Panc1 (cell line): ENCODE data around the gene C2orf81. TPM values are rescaled to one million over a fixed set of nuclear protein-coding genes. Genes with fewer than 3 reads are reported as not detected.

Source experiments
- ATAC-seq: fragments of 200-7000 bp; cut with Tn5 transposase; 2 replicates; pipeline ENCODE4 v1.9.1; 2020; ENCODE audit warnings: mild to moderate bottlenecking, moderate library complexity
- BruUV-seq: library from RNA; stranded (reverse); fragments of 400-500 nt; replicated peaks from 2 replicates; lab custom pipeline; 2021; lab: Mats Ljungman, UMichigan
- CTCF ChIA-PET: fragments of 300-600 bp; sonication (Branson Sonifier 250); formaldehyde crosslinking; loops from one replicate; lab custom pipeline; 2022; ENCODE audit warnings: antibody characterized with exemption; lab: Charles Lee
- POLR2A ChIA-PET: fragments of 300-600 bp; sonication (Branson Sonifier 250); formaldehyde crosslinking; loops from one replicate; lab custom pipeline; 2022; ENCODE audit warnings: antibody characterized with exemption; lab: Charles Lee
- DNase-seq: peaks from one replicate; pipeline ENCODE4 v3.0.0-alpha.2; 2010; ENCODE audit warnings: low read depth, low spot score
- H3K27ac ChIP-seq: 2 replicates; pipeline ENCODE4 v1.5.1; 2011; ENCODE audit warnings: mild to moderate bottlenecking, low read length, inconsistent platforms
- H3K27me3 ChIP-seq: fragments of 200-500 bp; sonication (Bioruptor generic); 2 replicates; pipeline ENCODE4 v1.6.0; 2014; ENCODE audit warnings: low read length, inconsistent platforms; ENCODE audit not compliant: control insufficient read depth, insufficient read depth
- H3K36me3 ChIP-seq: fragments of 200-500 bp; sonication (Bioruptor generic); 2 replicates; pipeline ENCODE4 v1.5.1; 2014; ENCODE audit warnings: inconsistent platforms, mild to moderate bottlenecking, low read length, moderate library complexity; ENCODE audit not compliant: control insufficient read depth, insufficient read depth
- H3K4me1 ChIP-seq: 2 replicates; pipeline ENCODE4 v1.5.1; 2011; ENCODE audit warnings: inconsistent platforms, mild to moderate bottlenecking, low read length, moderate library complexity; ENCODE audit not compliant: control insufficient read depth, insufficient read depth
- H3K4me3 ChIP-seq, 2 experiments: 2 replicates each; pipeline ENCODE4 v1.5.1; 2011 to 2012; ENCODE audit warnings: low read depth in 2 of 2, low read length in 2 of 2, mild to moderate bottlenecking in 2 of 2, inconsistent platforms in 1 of 2, moderate library complexity in 1 of 2
- H3K9me3 ChIP-seq: fragments of 200-500 bp; sonication (Bioruptor generic); 2 replicates; pipeline ENCODE4 v1.5.1; 2014; ENCODE audit warnings: low read depth, mild to moderate bottlenecking, inconsistent platforms, low read length, moderate library complexity; ENCODE audit not compliant: control insufficient read depth, insufficient read depth
- CTCF ChIP-seq: fragments of 450-650 bp; IDR thresholded peaks from 2 replicates; pipeline ENCODE4 v1.5.1; 2017; ENCODE audit warnings: mild to moderate bottlenecking
- POLR2AphosphoS5 ChIP-seq: IDR thresholded peaks from 2 replicates; pipeline ENCODE4 v1.6.1; 2012; ENCODE audit warnings: mild to moderate bottlenecking, low read depth, low read length, moderate library complexity
- REST ChIP-seq, 2 experiments: IDR thresholded peaks; 2 replicates each; pipeline ENCODE4 v1.6.1; 2011 to 2012; ENCODE audit warnings: low read depth in 2 of 2, control low read depth in 1 of 2, low read length in 1 of 2, mild to moderate bottlenecking in 1 of 2, moderate library complexity in 1 of 2; ENCODE audit not compliant: insufficient read depth in 1 of 2
- SIN3A ChIP-seq: IDR thresholded peaks from 2 replicates; pipeline ENCODE4 v1.6.1; 2012; ENCODE audit warnings: low read depth, mild to moderate bottlenecking, low read length, moderate library complexity, borderline replicate concordance; ENCODE audit not compliant: insufficient read depth
- TCF7L2 ChIP-seq: IDR thresholded peaks from 2 replicates; pipeline ENCODE4 v1.6.1; 2011; ENCODE audit warnings: mild to moderate bottlenecking, low read depth, low read length, inconsistent platforms
- in situ Hi-C: cut with HindIII; loops from 2 replicates; pipeline ENCODE4 v1.10.0; 2016; ENCODE audit warnings: low sequenced_read_pairs, low pct_unique_long_range_greater_than_20kb
- intact Hi-C: fragments of 100-400 bp; cut with micrococcal nuclease; formaldehyde crosslinking; loops from one replicate; pipeline ENCODE4 v1.10.0; 2022; ENCODE audit not compliant: unreplicated experiment
- total RNA-seq: library from RNA; stranded (reverse); gene quantifications from one replicate; pipeline ENCODE4 v1.2.1, GENCODE V29; 2021; ENCODE audit not compliant: unreplicated experiment

The C2orf81 gene
- total RNA-seq, 1 experiment from 2014 or later: 3.9 TPM

- Histone ChIP-seq H3K9me3 (no peaks in the 10 kb centered on the region), H3K27me3 (no peaks in the 10 kb centered on the region), H3K4me3 (no peak overlapping the region), H3K4me1 (peaks cover 4% of the 10 kb centered on the region; the same call in 1 of the 2 replicates), H3K36me3 (no peaks in the 10 kb centered on the region; the same call in 1 of the 2 replicates), H3K27ac (no peak overlapping the region)
- ATAC-seq: no peak
- BruUV-seq: no TSS peak
- intact Hi-C loops: no loop called here
- POLR2A ChIA-PET: no interaction called here
- CTCF ChIA-PET: no interaction called here
- in situ Hi-C loops: no loop called here
- DNase-seq: no peak
- no peak for TF ChIP-seq TCF7L2
- TF ChIP-seq POLR2AphosphoS5: no peak
- no peak for TF ChIP-seq CTCF
- TF ChIP-seq REST (IDR thresholded peaks at IDR 0.05; ENCODE audit: insufficient read depth in 1 of 2, low read depth in 2 of 2, low read length in 1 of 2): no peak
- TF ChIP-seq SIN3A: no peak
Observed at GRCh38 chr2:74417763-74418162, 3.7 kb downstream of the C2orf81 start.

- no peaks in the 10 kb centered on the region for H3K27me3 ChIP-seq
- no peaks in the 10 kb centered on the region for H3K9me3 ChIP-seq
- ChIA-PET POLR2A (no interaction called here), CTCF (no interaction called here)
- in situ Hi-C loops: no loop called here
- H3K4me3 ChIP-seq: no peak overlapping the region
- no peak for DNase-seq
- ATAC-seq: no peak
- TF ChIP-seq SIN3A (no peak), REST (IDR thresholded peaks at IDR 0.05; ENCODE audit: insufficient read depth in 1 of 2, low read depth in 2 of 2, low read length in 1 of 2) (no peak), POLR2AphosphoS5 (no peak), CTCF (no peak), TCF7L2 (no peak)
- H3K4me1 ChIP-seq: peaks cover 4% of the 10 kb centered on the region; the same call in 1 of the 2 replicates
- H3K36me3 ChIP-seq: no peaks in the 10 kb centered on the region; the same call in 1 of the 2 replicates
- BruUV-seq: no TSS peak
- no peak overlapping the region for H3K27ac ChIP-seq
- intact Hi-C loops: no loop called here
Observed at GRCh38 chr2:74417197-74417596, 4.2 kb downstream of the C2orf81 start.
